AG09319 (cell line): Measurements from ENCODE around the gene ANKRD11.
"Not testable (repeated sequence)": the region's sequence is repeated elsewhere in the genome, so short reads cannot be mapped to it uniquely, and the experiment has no call there.

Experiments used
- DNase-seq: peaks from one replicate; pipeline ENCODE4 v3.0.0-alpha.2; 2010; ENCODE audit warnings: low read depth; ENCODE audit errors: extremely low read depth
- CTCF ChIP-seq: IDR thresholded peaks from 2 replicates; pipeline ENCODE4 v1.5.1; 2011; ENCODE audit warnings: low read depth, mild to moderate bottlenecking, inconsistent platforms, low read length, moderate library complexity

The ANKRD11 gene

GRCh38 chr16:89303617-89304016, 186.7 kb downstream of the ANKRD11 start:
- DNase-seq: no peak
- no peak for TF ChIP-seq CTCF

- no peak for DNase-seq
- no peak for TF ChIP-seq CTCF
Observed at GRCh38 chr16:89300976-89301360, 189.4 kb downstream of the ANKRD11 start.

GRCh38 chr16:89300311-89300975, 189.9 kb downstream of the ANKRD11 start:
- TF ChIP-seq CTCF: no peak
- no peak for DNase-seq

GRCh38 chr16:89299357-89300111, 190.8 kb downstream of the ANKRD11 start:
- DNase-seq: not testable (repeated sequence)

GRCh38 chr16:89298623-89299225, 191.6 kb downstream of the ANKRD11 start:
- DNase-seq: no peak
- TF ChIP-seq CTCF: no peak

GRCh38 chr16:89297910-89298545, 192.3 kb downstream of the ANKRD11 start:
- no peak for TF ChIP-seq CTCF
- no peak for DNase-seq

- no peak for DNase-seq
- TF ChIP-seq CTCF: no peak
Observed at GRCh38 chr16:89297156-89297874, 193.0 kb downstream of the ANKRD11 start.
